NCI-H510A treated with DMSO at 0.1 percent for 48 hours (cell line): ENCODE measurements around the gene IGLL5.
"Not testable (repeated sequence)": the region's sequence is repeated elsewhere in the genome, so short reads cannot be mapped to it uniquely, and the experiment has no call there.

Experiments
- DNase-seq: peaks from one replicate; lab custom pipeline; 2025; lab: John Stamatoyannopoulos, UW

Gene IGLL5

DNA sequence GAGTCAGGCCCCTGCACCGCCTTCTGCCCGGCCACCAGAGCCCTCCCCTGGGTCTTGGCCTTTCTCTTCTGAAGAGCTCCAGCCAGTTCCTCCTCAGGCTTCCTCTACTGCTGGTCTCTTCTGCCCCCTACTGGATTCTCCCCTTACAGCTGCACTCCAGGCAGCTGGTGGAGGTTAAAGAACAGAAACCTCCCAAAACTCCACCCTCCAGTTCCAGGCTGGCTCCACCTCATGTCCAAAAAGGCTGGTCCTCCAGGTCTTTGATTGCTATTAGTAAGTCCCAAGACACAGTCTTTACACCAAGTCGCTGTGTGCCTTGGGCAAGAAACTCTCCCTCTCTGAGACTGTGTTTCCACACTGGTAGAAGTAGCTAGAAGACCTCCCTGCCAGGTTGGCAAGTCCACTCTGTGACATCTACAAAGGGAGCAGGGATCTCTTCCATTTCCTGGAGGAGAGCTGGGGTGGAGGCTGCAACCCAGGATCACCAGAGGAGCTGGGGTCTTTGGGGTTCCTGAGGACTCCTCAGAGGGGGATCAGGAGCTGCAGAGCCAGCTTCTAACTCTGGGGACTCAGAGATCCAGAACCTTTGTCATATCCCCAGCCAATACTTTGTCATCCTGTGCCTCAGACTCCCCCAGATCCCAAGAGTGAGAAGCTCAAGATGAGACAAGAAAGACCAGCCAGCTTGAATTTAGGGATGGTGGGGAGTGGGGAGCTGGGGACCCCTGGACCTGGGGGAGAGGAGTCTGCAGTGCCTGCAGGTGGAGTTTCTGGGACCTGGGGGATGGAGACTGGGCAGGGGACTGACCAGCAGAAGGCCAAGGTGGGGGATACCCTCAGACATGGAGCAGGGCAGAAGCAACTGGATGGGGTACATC lies 3.4 kb upstream of the IGLL5 start:
- peak; percentile 68 for DNase-seq

GRCh38 chr22:22884888-22885840 lies 2.5 kb upstream of the IGLL5 start:
- no peak for DNase-seq

DNA sequence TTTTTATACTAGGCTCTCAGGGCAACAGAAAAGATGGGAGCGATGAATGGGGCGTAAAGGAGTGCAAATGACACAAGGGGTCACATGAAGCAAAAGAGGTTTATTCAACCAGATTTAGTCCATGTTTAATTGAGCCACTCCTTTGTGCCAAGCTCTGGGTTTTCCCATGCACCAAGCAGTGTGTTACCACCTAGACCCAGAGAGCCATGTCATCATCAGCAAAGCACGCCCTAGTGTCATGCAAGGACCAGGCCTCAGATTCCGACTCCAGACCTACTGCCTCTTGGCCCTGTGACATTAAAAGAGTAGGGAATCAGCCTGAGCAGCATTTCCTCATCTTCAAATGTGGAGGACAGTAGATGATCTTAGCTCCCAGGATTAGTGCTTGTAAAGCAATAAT lies 1.1 kb upstream of the IGLL5 start:
- no peak for DNase-seq

- no peak for DNase-seq
These were observed 1.1 kb downstream of the IGLL5 start for GRCh38 chr22:22888571-22889353.

GRCh38 chr22:22890085-22890484 lies 2.5 kb downstream of the IGLL5 start:
- DNase-seq = no peak

- no peak for DNase-seq
These were observed 3.6 kb downstream of the IGLL5 start for GRCh38 chr22:22891139-22891621.

GRCh38 chr22:22892096-22893052 lies 4.8 kb downstream of the IGLL5 start:
- DNase-seq = no peak

DNA sequence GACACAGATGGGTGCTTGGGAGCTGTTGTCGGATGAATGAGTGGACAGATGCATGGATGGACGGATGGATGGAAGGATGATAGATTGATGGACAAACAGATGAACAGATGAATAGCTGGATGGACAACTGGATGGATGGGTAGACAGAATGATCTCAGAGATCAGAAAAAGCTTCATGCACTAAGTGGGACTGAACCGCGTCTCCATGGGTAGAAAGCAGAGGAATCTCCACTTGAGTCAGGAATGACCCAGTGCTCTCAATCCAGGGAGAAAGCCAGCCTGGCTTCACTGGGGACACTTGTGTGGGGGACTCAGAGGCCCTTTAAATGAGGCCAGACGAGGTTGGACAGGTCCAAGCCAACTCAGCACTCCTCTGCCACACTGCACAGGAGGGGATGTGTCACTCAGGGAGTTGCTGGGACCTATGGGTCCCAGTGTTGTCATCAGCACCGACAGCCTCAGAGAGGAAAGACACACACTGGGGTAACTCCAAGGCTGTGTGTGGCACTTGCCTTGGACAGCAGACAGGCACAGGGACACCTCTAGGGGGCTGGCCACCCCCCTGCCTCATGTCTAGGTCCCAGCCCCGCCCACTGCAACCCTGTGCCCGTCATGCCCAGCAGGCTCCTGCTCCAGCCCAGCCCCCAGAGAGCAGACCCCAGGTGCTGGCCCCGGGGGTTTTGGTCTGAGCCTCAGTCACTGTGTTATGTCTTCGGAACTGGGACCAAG lies 5.6 kb downstream of the IGLL5 start:
- DNase-seq = no peak

- no peak for DNase-seq
These were observed 6.5 kb downstream of the IGLL5 start for GRCh38 chr22:22893891-22894739.

GRCh38 chr22:22894740-22895731 lies 7.4 kb downstream of the IGLL5 start:
- no peak for DNase-seq

DNA sequence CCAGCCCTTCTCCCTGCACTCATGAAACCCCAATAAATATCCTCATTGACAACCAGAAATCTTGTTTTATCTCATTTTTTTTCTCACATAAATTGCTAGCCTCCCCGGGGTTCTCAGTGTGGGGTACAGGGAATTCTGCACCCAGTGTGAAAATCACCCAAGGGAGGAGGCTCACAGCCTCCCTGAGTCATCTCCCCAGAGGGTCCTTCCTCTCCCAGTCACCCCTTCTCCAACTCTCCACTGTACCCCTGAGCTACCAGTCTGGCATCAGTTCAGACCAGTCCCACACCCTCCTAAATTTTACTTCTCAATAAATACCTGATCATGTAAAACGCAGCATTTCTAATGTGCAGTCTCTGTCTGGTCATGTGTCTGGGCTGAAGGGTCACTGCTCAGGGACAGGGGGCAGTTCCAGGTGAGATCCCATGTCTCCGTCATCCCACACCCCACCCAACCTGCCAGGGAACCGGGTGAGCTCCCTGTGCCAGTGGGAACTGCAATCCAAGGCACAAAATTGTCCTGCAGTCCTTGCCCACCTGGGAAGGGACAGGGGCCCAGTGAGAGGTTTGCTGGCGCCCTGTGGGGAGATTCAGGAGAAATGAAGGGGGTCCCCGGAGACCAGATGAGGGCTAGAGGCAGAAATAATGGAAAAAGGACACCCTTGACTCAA lies 8.3 kb downstream of the IGLL5 start:
- no peak for DNase-seq

DNA sequence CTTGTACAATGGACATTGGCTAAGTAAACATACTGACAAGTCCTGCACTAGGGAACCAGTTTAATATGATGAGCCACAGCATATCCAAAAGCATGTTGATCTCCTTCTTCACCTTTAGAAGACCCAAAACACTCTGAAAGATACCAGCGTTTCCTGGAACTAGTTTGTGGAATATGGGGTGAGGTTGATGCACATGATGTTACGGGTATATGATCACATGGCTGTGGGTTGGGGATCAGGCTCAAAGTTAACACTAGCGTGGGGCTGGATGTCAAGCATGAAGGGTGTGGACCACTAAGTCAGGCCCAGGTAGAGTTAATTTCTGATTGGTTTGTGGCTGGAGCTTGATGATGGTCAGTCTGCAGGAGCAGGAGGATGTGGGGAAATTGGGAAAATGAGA lies 9.0 kb downstream of the IGLL5 start:
- DNase-seq = no peak

DNA sequence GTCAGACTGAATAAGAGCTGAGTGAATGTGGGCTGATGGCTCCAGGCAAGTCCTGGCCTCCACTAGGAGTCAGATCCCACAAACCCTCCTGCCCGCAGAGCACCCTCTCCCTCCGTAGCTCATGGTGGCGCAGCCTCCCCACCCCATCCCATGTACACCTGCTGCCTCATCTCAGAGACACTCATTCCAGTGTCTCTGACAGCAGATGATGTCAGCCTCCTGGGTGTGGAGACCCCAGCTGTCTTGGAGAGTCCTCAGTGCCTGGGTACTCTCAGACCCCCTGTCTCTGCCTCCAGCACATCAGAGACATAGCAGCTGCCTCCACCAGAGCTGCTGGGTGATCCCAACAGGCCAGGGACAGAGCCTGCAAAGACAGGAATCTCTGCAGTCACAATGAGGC lies 9.5 kb downstream of the IGLL5 start:
- DNase-seq = no peak

DNA sequence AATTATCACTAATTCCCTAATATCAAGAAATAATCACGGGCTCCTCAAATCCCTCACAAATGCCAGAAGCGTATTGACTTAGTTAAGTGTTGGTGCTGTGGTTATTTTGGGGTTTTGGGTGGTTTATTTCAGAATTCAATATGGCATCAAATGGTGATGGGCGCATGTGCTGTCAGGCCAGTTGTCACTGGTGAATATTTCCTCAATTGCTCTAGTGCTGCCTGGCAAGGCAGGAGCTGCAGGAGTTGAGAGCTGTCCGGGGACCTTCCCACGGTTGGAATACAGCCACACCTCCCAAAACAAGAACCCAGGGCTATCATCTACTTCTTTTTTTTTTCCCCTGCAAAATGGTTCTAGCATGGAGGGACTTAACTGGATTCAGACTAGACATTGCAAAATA lies 10.3 kb downstream of the IGLL5 start:
- no peak for DNase-seq

DNA sequence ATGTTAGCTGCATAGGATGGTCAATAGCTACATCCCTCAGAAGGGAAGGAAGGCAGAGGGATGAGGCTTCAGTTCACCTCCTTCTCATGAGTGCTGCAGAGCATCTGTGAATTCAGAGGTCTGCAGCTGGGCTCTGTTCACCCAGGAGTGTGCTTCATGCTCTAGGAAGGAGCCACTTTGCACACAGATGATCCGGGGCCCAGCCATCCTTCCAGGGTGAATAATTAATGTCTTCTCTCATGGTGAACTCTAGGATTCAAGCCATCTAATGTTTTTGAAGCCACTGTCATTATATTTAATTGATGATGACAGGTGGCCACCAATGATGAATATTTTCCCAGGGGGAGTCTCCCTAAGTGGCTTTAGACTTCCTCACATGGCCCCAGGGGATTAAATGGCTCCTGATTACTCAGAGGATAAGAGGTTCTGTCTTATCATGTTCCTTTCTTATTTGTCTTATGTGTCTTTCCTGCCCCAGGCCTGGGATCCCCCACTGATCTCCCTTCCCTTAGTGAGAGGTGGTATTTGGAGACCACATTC lies 10.9 kb downstream of the IGLL5 start:
- DNase-seq = not testable (repeated sequence)

GRCh38 chr22:22899342-22900080 lies 11.9 kb downstream of the IGLL5 start:
- not testable (repeated sequence) for DNase-seq
